CD4-positive, alpha-beta T cell (primary cell): ENCODE results near the gene HP1BP3. TPM values are rescaled to one million over a fixed set of nuclear protein-coding genes. Genes with fewer than 3 reads are reported as not detected.
A peak's percentile ranks its signal among the peaks of the same experiment; 100 is the strongest.

Experiments used
- ATAC-seq: fragments of 200-7000 bp; cut with Tn5 transposase; one replicate; pipeline ENCODE4 v1.10.0; 2022; ENCODE audit warnings: mild to moderate bottlenecking; ENCODE audit not compliant: poor library complexity
- CTCF ChIA-PET: fragments of 350-600 bp; sonication (Branson Sonifier 250); formaldehyde crosslinking; loops from one replicate; lab custom pipeline; 2021; ENCODE audit warnings: antibody characterized with exemption, inconsistent platforms; lab: Charles Lee
- POLR2A ChIA-PET: fragments of 350-600 bp; sonication (Branson Sonifier 250); formaldehyde crosslinking; loops from one replicate; lab custom pipeline; 2021; ENCODE audit warnings: antibody characterized with exemption, inconsistent platforms; lab: Charles Lee
- DNase-seq, 14 experiments: peaks; one replicate each; pipeline ENCODE4 v3.0.0-alpha.2; 2013 to 2020; ENCODE audit warnings: mixed read lengths in 2 of 14
- H3K27ac ChIP-seq, 2 donors: one replicate each; pipeline versions ENCODE4 v1.5.1 to v1.7.0; 2013; ENCODE audit warnings: low read length in 2 of 2, low read depth in 1 of 2, mild to moderate bottlenecking in 1 of 2
- H3K27me3 ChIP-seq, 2 experiments: 1 replicate in 1 of 2; 2 replicates in 1 of 2; pipeline versions ENCODE4 v1.6.1 to v1.7.0; 2013; ENCODE audit warnings: low read length in 2 of 2, control low read depth in 1 of 2, mild to moderate bottlenecking in 1 of 2, moderate library complexity in 1 of 2; ENCODE audit not compliant: insufficient read depth in 2 of 2, control insufficient read depth in 1 of 2
- H3K36me3 ChIP-seq: one replicate; pipeline ENCODE4 v1.6.1; 2013; ENCODE audit warnings: low read length, control low read depth; ENCODE audit not compliant: insufficient read depth
- H3K4me1 ChIP-seq: one replicate; pipeline ENCODE4 v1.6.1; 2013; ENCODE audit warnings: low read length, control low read depth; ENCODE audit not compliant: insufficient read depth
- H3K4me3 ChIP-seq: one replicate; pipeline ENCODE4 v1.5.1; 2013; ENCODE audit warnings: mild to moderate bottlenecking, low read length, moderate library complexity
- H3K9me3 ChIP-seq, 2 experiments: 1 replicate in 1 of 2; 2 replicates in 1 of 2; pipeline versions ENCODE4 v1.6.1 to v1.7.0; 2013; ENCODE audit warnings: low read length in 2 of 2, mild to moderate bottlenecking in 2 of 2, control low read depth in 1 of 2, moderate library complexity in 1 of 2; ENCODE audit not compliant: control insufficient read depth in 1 of 2, insufficient read depth in 1 of 2
- H3K27ac Mint-ChIP-seq: one replicate; pipeline ENCODE4 v1.8.0; 2020; ENCODE audit warnings: mixed read lengths
- H3K27me3 Mint-ChIP-seq: one replicate; pipeline ENCODE4 v1.8.0; 2021; ENCODE audit warnings: mixed read lengths
- H3K36me3 Mint-ChIP-seq: one replicate; pipeline ENCODE4 v1.8.0; 2021; ENCODE audit warnings: low read depth, mixed read lengths
- H3K4me1 Mint-ChIP-seq: one replicate; pipeline ENCODE4 v1.8.0; 2021; ENCODE audit warnings: low read depth, mixed read lengths
- H3K4me3 Mint-ChIP-seq: one replicate; pipeline ENCODE4 v1.8.0; 2020; ENCODE audit warnings: mild to moderate bottlenecking, mixed read lengths
- H3K9me3 Mint-ChIP-seq: one replicate; pipeline ENCODE4 v1.8.0; 2020; ENCODE audit warnings: mixed read lengths
- intact Hi-C, 2 experiments: fragments of 100-400 bp; cut with DNase I in 1 of 2; cut with micrococcal nuclease in 1 of 2; formaldehyde crosslinking; loops; one replicate each; pipeline versions ENCODE4 v1.15.1 to v1.9.0; 2023 to 2025; cut with DNase I, micrococcal nuclease
- total RNA-seq, 174 experiments: library from RNA in 2 of 174; stranded (reverse) in 2 of 174; gene quantifications; one replicate each; pipeline ENCODE4 v1.2.3 and lab custom pipeline; 2021 to 2026
- TF ChIP-seq, protein P1 (sequence below): fragments of 200-600 bp; IDR thresholded peaks from one replicate; pipeline ENCODE4 v1.8.0; 2022; ENCODE audit warnings: antibody characterized with exemption, mild to moderate bottlenecking

The HP1BP3 gene
- total RNA-seq, 2 experiments from 2014 or later = 186 to 191 TPM

DNA sequence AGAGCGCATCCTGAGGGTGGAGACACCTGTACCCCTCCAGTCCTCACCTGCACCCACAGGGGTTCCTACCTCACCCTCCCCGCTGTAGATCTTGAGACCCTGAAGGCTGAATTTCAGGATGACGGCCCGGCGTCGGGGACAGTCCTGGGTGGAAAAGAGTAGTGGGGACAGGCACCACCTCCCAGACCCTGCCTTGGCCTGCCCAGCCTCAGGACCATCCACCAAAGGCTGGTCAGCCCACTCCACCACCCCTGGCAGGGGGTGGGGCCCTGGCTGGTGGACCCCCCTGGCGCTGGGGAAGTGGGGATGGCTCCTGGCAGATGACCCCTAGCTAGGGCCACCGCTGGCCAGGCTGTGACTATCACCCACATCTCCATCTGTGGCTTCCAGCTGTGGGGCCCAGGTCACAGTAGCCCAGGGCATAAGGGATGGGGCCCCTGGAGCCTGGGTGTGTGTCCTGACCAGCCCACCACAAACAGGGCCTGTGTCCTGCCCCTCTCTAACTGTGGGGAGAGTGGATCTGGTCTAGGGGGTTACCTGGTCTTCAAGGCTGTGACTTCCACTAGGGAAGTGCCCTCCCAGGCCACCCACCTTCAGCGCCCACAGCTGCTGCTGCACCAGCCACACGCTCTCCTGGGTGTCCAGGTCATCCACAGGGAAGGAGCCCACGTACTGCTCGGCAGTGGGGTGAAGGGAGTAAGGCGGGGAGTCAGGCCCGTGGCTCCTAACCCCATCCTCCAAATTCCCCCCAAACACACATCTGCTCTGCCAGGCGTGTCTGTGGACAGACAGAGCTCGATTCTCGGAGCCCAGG lies 60.0 kb downstream of the HP1BP3 start:
- DNase-seq (peak in 1 of 14 experiments; percentile 15), ATAC-seq (no peak)
- Histone ChIP-seq H3K36me3 (no peaks in the 10 kb centered on the region), H3K4me1 (peaks cover 16% of the 10 kb centered on the region), H3K4me3 (no peak overlapping the region), H3K27ac (no peak overlapping the region), H3K9me3 (peaks cover 0 to 12% of the 10 kb centered on the region in 2 experiments), H3K27me3 (peaks cover 20 to 22% of the 10 kb centered on the region in 2 experiments)
- Mint-ChIP-seq H3K9me3 (no peaks in the 10 kb centered on the region), H3K27ac (no peak overlapping the region), H3K27me3 (peaks cover 22% of the 10 kb centered on the region), H3K4me1 (peaks cover 9% of the 10 kb centered on the region), H3K4me3 (no peak overlapping the region), H3K36me3 (no peaks in the 10 kb centered on the region)
- CTCF ChIA-PET = no interaction called here
- intact Hi-C loops = no loop called here
- POLR2A ChIA-PET = no interaction called here
- TF ChIP-seq, protein P1, sequence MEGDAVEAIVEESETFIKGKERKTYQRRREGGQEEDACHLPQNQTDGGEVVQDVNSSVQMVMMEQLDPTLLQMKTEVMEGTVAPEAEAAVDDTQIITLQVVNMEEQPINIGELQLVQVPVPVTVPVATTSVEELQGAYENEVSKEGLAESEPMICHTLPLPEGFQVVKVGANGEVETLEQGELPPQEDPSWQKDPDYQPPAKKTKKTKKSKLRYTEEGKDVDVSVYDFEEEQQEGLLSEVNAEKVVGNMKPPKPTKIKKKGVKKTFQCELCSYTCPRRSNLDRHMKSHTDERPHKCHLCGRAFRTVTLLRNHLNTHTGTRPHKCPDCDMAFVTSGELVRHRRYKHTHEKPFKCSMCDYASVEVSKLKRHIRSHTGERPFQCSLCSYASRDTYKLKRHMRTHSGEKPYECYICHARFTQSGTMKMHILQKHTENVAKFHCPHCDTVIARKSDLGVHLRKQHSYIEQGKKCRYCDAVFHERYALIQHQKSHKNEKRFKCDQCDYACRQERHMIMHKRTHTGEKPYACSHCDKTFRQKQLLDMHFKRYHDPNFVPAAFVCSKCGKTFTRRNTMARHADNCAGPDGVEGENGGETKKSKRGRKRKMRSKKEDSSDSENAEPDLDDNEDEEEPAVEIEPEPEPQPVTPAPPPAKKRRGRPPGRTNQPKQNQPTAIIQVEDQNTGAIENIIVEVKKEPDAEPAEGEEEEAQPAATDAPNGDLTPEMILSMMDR = no peak

DNA sequence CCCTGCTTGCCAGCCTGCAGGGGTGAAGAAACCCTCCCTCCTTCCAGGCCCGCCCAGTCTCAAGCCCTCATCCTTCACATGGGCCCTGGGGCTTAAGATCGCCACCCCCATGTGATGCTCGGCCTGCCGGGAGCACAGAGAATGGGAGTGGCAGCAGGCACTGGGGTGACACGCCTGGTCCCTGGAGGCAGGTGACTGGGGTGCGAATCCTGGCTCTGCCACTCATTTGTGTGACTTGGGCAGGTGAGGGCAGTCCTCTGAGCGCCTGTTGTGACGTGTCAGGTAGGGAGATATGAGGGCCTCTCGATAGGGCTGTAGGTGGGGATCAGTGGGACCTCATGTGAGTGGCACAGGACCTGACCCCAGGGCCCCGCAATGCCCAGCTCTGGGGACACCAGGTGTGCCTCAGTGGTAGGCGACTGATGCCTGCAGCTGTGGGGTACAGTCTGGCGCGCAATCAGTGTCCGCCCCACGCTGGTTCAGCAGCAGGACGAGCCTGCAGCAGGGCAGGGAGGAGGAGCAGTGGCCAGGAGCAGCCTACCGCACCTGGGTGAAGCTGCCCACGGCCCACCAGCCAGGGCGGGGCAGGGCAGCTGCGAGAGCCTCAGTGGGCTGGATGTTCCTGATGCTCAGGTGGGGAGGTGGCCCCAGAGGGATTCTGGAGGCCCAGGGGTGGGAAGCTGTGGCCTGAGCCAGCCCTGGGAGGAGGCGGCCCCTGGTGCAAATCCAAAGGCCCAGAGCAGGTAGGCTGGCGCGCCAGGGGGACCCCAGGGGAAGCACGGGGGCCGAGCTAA lies 60.8 kb downstream of the HP1BP3 start:
- peaks cover 7% of the 10 kb centered on the region for H3K4me1 Mint-ChIP-seq

More for the DNA sequence above, 60.8 kb downstream of the HP1BP3 start:
- H3K36me3 ChIP-seq = no peaks in the 10 kb centered on the region
- peaks cover 0 to 11% of the 10 kb centered on the region in 2 experiments for H3K9me3 ChIP-seq
- H3K4me3 ChIP-seq = no peak overlapping the region
- Mint-ChIP-seq H3K27me3 (peaks cover 20% of the 10 kb centered on the region), H3K36me3 (no peaks in the 10 kb centered on the region), H3K27ac (no peak overlapping the region), H3K4me3 (no peak overlapping the region), H3K9me3 (no peaks in the 10 kb centered on the region)
- H3K27me3 ChIP-seq = peaks cover 17 to 21% of the 10 kb centered on the region in 2 experiments
- TF ChIP-seq, protein P1 = no peak
- ATAC-seq = no peak
- CTCF ChIA-PET = no interaction called here
- intact Hi-C loops = no loop called here
- H3K4me1 ChIP-seq = peaks cover 13% of the 10 kb centered on the region
- no peak overlapping the region for H3K27ac ChIP-seq
- POLR2A ChIA-PET = no interaction called here
- DNase-seq = peak in 1 of 14 experiments; percentile 16
